HG02981 (cell line): Measurements from ENCODE around the gene PRKRIP1.
"Not testable (repeated sequence)": the region's sequence is repeated elsewhere in the genome, so short reads cannot be mapped to it uniquely, and the experiment has no call there.

Experiments
- ATAC-seq: cut with Tn5 transposase; IDR thresholded peaks from one replicate; pipeline ENCODE4 v1.9.1; 2021; ENCODE audit warnings: mild to moderate bottlenecking, moderate library complexity; ENCODE audit not compliant: unreplicated experiment

Gene PRKRIP1

DNA sequence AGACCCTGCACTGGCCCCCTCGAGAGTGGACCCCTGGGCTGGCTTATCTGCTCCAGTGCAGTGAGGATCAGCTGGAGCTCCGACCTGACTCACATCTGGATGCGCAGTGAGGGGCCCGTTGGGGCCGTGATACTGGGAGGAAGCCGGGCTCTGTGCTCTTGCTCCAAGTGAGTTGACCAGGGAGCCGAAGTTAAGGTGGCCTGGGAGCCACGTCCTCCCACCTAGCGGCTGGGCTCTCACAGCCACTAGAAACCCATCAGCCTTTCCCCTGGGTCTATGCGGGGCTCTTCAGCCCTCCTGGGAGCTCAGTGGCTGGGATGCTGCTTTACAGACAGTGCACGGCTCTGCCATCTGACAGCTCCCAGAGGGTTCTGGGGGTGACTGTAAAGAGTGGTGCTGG, 59.4 kb downstream of the PRKRIP1 start:
- no peak for ATAC-seq

DNA sequence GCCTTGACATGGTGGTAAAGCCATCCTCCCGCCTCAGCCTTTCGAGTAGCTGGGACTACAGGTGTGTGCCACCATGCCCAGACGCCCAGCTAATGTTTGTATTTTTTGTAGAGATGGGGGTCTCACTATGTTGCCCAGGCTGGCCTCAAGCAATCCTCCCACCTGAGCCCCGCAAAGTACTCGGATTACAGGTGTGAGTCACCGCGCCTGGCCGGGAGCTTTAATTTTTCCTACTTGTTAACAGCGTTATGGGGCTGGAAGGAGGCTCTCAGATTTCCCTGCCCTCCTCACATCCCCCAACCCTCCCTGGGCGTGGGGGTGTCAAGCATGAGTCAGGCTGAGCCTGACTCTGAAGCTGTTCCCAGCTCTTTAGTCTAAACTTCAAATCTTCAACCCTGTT, 60.2 kb downstream of the PRKRIP1 start:
- ATAC-seq = no peak

DNA sequence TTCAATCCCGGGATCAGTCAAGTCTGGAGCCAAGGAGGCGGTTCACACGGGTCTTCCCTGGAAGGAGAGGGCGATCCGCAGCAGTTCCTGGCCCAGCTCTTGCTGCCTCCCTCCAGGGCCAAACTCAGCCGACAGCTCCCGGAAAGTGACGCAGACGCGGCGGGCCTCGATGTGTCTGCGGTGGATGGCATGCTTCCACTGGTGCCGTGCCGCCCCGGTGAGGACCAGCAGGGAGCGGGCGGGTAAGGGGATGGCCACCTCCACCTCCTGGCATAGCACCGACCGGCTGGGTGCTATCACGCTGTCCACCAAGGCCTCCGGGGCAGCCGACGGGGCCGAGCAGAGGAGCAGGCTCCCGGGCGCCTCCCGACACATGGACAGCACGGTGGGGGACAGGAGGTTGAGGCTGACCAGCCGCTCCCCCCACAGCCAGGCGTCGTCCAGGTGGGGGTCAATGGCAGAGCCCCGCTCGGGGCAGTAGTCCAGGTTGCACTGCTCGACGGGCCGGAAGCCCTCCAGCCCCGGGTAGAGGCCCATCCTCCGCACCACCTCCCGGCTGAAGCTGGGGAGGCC, 61.3 kb downstream of the PRKRIP1 start:
- no peak for ATAC-seq

DNA sequence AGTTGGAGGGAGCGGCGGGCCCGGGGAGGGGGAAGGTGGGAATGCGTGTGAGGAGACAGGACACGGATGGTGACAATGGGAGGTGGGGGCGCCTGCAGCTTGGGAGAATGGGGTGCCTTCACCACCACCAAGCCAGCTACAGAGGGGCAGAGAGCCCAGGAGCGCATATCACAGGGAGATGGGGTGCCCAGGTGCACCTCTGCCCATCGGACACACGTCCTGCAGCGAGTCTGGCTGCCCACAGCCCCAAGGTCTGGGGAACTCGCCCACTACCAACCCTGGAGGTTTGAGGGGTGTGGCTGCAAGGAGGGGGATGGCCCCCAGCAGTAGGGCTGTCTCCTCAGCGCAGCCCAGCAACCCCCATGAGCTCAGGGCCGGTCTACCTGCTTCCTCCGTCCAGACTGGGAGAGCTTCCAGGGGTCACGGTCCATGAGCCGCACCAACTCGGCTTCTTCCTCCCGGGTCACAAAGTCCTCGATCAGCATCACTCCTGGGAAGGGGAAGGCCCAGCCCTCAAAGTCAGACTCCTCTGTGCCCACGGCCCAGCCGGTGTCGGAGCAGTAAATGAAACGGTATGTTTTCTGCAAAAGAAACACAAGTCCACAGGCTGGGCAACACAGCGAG, 63.2 kb downstream of the PRKRIP1 start:
- no peak for ATAC-seq

DNA sequence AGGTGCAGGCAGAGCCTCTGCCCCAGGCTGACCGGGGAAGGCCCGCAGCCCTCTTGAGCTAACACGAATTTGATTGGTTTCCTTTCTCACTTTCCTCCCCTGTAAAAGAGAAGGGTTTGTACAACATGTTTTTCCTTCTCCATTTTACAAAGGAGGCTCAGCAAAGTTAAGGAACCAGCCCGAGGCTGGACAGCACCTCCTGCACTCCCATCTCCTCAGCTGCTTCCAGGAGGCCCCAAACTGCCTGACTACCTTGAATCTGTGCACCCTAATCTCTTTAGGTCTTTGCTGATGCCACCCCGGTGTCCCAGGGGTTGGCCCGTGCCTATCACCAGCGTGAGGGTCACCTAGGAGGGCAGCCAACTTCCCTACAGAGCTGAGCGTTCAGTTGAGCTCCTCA, 64.3 kb downstream of the PRKRIP1 start:
- no peak for ATAC-seq

DNA sequence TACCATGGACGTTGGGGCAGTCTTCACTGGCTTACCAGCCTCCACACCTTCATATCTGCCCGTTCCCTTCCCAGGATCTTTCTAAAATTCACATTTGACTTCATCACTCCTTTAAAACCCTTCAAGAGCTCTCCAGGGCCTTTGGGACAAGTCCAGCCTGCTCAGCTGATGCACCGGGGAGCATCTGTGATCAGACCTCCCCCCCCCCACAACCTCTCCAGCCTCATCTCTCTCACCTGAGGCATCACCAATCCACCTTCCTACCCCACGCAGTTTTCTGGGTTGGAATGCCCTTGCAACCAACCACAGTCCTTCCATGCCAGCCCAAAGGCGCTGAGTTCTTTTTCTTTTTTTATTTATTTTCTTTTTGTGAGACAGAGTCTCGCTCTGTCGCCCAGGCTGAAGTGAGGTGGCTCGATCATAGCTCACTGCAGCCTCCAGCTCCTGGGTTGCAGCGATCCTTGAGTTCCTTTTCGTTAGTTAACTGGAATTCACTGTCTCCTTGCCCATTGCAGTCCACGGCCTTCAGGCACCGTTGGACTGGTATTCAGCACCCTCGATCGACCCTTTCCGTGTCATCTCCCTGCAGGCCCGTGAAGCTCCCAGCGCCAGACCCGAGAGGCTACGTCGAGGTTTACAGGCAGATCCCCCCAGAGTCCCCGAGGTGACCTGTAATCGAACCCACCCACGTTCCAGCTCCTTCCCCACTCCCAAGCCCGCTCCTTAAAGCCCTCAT, 67.8 kb downstream of the PRKRIP1 start:
- no peak for ATAC-seq

DNA sequence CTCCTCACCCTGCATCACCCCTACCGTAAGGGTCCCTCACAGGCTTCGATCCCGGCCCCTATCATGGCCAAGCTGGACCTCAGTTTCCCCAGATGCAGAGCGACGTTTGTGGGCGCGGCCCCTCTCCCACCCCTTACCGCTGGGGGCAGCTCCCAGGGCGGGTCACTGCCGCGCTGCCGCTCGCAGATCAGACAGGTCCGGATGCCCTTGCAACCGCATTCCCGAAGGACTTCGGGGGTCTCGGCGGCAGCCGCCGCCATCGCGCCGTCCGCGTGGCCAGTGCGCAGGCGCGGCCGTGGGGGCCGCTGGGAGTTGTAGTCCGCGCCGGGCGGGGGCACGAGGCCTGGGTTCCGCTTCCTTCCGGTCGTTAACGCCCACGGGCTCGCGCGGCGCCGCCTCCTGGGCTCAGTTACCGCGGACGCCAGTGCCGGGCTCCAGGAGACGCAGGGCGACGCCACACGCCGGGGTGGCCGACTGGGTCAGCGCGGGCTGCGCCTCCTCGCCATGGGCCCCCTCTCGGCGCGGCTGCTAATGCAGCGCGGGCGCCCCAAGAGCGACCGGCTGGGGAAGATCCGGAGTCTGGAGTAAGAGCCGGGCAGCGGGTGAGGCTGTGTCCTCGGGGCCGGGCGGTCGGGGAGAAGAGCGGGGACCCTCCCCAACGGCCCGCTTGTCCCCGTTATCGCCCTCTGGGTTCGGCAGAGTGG, 68.6 kb downstream of the PRKRIP1 start, which contains the start of the genes ALKBH4 and LRWD1:
Gene ALKBH4, minus strand, starts transcription at position 287 of the 704 bp plus-strand sequence. Its CDS starts 27 bp downstream, at position 260.
Gene LRWD1, plus strand, starts transcription at position 408 of the 704 bp plus-strand sequence. Its CDS starts 97 bp downstream, at position 505.
- peak; percentile 87 for ATAC-seq

DNA sequence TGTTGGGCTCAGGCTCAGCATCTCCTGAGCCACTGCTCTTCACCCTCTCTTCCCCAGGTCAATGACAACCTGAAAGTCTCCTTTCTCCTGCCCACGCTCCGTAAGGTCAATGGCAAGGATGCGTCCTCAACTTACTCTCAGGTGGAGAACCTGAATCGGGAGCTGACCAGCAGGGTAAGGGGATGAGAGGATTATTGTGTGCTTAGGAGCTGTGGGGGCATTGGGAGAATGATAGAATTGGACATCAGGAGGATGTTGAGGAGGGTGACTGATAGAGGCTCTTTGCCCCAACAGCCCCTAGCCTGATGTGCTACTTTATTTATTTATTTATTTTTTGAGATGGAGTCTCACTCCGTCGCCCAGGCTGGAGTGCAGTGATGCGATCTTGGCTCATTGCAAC, 69.9 kb downstream of the PRKRIP1 start:
- ATAC-seq = no peak

DNA sequence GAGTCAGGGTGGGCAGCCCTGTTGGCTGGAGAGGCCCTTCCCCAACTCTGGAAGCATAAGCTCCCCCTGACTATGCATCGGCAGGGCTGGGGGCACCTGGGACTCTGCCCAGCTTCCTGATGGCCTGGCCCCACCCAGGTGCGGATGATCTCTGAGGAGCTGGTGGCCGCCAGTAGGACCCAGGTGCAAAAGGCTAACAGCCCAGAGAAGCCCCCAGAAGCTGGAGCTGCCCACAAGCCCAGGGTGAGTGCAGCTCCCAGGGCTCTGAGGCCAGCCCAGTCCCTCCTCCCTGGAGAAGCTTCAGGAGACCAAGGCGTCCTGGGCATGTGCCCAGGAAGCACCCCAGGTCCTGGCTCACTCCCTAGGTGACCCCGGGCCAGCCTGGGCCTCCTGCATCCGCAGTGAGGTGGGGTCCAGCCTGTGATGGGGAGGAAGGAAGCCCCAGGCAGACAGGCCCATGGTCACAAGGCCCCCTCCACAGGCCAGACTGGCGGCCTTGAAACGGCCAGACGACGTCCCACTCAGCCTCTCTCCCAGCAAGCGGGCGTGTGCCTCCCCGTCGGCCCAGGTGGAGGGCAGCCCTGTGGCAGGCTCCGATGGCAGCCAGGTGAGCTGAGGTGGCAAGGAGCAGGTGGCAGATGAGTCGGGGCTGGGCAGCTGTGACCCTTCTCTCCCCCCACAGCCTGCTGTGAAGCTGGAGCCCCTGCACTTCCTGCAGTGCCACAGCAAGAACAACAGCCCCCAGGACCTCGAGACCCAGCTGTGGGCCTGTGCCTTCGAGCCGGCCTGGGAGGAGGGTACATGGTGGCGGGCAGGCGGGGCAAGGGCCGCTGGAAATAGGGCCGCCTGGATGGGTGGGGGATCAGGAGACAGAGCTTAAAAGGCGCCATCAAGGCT, 71.7 kb downstream of the PRKRIP1 start:
- no peak for ATAC-seq

DNA sequence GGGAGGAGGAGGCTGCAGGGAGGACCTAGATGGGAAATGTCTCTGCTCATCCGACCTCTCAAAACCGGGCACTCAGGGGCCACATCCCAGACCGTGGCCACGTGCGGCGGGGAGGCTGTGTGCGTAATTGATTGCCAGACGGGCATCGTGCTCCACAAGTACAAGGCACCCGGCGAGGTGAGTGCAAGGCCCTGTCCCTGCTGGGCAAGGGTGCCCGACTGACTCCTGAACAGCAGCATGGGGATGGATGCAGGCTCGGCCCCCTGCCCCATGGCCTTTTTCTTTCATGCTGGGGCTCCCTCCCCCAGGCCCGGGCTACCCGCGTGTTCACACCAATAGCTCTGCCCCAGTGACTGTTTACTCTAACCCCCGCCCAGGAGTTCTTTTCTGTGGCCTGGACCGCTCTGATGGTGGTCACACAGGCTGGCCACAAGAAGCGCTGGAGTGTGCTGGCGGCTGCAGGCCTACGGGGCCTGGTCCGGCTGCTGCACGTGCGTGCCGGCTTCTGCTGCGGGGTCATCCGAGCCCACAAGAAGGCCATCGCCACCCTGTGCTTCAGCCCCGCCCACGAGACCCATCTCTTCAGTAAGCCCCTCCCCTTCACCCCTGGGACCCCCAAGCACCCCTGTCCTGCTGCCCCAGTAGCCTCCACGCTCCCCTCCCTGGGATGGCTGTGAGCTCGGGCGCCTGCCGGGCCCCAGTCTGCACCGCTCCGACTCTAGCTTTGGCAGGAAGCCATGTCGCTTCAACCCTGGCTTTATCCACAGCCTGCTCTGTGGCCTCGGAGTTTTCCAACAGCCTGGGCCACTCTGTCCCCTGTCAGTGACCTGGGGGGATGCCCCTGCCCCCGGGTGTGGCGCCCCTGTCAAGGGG, 72.6 kb downstream of the PRKRIP1 start:
- no peak for ATAC-seq

DNA sequence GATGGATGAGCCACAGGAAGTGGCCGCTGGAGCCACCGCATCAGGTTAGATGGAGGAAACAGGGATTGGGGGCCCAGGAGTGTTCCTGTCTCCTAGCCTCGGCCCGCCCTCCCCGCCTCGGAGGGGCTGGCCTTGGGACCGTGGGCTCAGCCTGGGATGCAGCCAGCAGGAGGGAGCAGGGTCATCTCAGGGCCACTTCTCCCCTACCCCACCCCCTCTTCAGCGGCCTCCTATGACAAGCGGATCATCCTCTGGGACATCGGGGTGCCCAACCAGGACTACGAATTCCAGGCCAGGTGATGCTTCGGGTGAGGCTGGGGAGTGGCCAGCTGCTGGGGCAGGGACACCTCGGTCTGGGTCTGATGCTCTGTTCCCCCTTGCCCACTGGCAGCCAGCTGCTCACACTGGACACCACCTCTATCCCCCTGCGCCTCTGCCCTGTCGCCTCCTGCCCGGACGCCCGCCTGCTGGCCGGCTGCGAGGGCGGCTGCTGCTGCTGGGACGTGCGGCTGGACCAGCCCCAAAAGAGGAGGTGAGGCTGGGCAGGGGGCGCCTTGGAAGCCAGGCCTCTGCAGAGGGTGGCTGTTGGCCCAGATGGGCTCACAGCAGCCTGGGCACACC, 73.3 kb downstream of the PRKRIP1 start:
- ATAC-seq = no peak

DNA sequence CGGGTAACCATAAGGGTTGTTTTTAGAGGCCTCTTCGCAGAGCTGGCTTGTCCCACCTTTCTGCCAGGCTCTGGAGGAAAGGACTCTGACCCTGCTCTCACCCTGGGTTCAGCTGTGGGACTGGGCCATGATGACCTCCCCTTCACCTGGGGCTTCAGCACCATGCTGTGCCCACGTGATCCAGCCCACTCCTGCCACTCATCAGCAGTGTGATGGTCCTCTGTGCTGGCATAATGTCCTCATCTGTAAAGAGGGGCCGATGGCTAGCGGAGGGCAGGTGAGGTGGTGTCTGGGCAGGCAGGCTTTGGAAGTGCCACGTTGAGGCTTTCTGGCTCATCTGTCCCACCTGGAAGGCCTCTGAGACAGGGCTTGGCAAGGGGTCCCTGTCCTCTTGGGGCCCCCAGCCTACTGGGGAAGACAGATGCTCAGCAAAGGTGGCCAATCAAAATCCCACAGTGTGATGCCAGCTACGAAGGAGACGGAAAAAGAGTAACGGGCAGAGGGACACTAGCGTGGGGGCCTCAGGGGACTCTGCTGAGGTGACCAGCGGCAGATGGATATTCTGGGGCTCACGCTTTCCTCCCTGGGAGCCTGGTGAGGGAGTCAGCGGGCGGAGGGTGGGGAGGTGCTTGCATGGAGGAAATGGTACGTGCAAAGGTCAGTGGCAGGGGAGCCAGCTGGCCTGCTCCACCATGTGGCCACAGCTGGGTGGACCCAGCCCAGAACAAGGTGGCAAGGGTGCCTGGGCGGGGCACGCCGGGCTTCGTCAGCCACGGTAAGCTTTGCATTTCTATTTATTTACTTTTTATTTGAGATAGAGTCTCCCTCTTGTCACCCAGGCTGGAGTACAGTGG, 74.0 kb downstream of the PRKRIP1 start:
- no peak for ATAC-seq

DNA sequence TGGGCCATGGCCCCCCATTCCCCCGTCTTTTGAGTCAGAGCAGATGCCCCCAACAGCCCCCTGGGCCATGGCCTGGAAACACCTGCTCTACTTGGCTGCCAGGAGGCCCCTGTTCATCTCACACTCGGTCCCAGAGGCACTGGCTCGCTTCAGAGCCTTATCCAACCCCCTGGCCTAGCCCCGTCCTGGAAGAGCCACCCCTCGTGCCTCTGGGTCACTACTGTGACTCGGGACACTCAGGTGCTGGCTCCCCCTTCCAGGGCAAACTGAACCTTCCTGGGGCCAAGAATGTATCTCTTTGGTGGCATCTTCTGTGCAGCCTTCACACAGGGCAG, 75.6 kb downstream of the PRKRIP1 start:
- ATAC-seq = no peak

DNA sequence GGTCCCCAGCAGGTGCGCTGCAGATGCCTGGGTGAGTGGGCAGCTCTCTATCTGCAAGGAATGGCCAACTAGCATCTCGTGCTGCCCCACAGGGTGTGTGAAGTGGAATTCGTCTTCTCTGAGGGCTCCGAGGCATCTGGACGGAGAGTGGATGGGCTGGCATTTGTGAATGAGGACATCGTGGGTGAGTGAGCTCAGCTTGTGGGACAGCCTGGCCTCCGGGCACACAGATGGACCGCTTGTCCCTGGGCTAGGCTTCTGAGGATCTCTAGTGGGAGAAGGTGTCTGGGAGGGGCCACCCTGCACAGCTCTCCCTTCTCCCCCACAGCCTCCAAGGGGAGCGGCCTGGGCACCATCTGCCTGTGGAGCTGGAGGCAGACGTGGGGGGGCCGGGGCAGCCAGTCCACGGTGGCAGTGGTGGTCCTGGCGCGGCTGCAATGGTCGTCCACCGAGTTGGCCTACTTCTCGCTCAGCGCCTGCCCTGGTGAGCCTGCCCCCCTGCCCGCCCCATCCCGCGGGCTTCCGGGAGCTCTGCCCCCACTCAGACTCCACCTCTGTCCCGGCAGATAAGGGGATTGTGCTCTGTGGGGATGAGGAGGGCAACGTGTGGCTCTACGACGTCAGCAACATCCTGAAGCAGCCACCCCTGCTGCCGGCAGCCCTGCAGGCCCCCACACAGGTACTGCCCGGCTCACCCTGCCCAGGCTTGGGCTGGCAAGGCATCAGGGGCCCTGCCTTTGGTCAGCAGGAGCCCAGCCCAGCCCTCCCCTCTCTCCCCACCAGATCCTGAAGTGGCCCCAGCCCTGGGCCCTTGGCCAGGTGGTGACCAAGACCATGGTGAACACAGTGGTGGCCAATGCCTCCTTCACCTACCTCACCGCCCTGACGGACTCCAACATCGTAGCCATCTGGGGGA, 76.2 kb downstream of the PRKRIP1 start:
- no peak for ATAC-seq

DNA sequence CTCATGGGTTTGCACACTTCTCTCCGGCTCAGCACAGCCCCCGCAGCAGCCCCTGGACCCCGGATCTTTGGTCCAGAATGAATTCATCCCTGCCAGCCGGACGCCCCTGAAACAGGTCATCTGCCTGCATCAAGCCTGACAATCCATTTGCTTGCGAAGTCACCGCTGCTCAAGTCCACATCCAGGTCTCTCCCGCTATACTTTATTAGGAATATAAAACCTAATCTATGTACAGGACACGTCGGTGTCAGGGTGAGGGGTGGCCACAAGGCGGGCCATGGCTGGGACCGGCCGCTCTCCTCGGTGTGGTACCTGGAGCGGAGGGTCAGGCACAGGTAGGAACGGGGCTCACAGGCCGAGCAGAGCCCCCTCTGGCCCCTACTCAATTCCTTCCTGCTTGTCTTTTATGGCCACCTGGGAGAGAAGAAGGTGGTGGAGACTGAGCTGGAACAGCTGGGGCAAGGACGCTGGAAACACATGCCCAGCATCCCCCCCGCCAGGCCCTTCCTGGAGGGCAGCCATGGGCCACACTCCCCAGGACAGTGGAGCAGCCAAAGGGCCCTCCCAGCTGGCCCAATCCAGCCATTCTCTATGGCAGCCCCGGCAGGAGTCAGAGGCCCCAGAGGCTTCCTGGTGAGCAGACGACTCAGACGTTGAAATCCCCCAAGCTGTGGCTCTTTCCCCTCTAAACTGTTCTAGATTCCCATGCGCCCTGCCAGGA, 77.3 kb downstream of the PRKRIP1 start:
- no peak for ATAC-seq

DNA sequence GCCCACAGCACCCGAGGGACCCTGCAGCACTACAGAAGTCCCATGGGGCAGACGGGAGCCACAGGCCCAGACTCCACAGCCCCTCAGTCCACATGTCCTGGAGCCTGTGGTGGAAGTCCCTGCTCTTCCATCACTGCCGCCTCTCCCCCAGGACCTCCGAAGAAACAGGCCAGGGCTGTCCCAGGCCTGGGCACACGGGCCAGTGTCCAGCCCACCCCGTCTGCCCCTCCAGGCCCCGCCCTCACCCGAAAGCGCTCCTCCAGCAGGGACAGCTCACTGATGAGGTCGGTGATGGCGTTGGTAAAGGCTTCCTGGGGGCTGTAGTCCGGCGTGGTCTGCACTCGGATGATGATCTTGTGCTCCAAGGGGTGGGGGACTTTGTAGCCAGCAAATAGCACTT, 78.0 kb downstream of the PRKRIP1 start:
- not testable (repeated sequence) for ATAC-seq
